Activated CD4-positive, alpha-beta T cell treated with anti-CD3 and anti-CD28 coated beads for 36 hours (primary cell): ENCODE measurements around the gene ME3. TPM values are rescaled to one million over a fixed set of nuclear protein-coding genes. Genes with fewer than 3 reads are reported as not detected.
"Not testable (repeated sequence)": the region's sequence is repeated elsewhere in the genome, so short reads cannot be mapped to it uniquely, and the experiment has no call there.

ENCODE experiments used
- ATAC-seq: fragments of 200-7000 bp; cut with Tn5 transposase; one replicate; pipeline ENCODE4 v1.10.0; 2021; ENCODE audit warnings: mild to moderate bottlenecking, moderate library complexity
- CTCF ChIA-PET: fragments of 350-600 bp; sonication (Branson Sonifier 250); formaldehyde crosslinking; loops from one replicate; lab custom pipeline; 2021; ENCODE audit warnings: antibody characterized with exemption; lab: Charles Lee
- POLR2A ChIA-PET: fragments of 350-600 bp; sonication (Branson Sonifier 250); formaldehyde crosslinking; loops from one replicate; lab custom pipeline; 2021; ENCODE audit warnings: antibody characterized with exemption, inconsistent platforms; lab: Charles Lee
- DNase-seq: peaks from one replicate; pipeline ENCODE4 v3.0.0-alpha.2; 2020
- H3K27ac Mint-ChIP-seq: one replicate; pipeline ENCODE4 v1.8.0; 2021; ENCODE audit warnings: mixed read lengths
- H3K27me3 Mint-ChIP-seq: one replicate; pipeline ENCODE4 v1.8.0; 2021; ENCODE audit warnings: mixed read lengths
- H3K36me3 Mint-ChIP-seq: one replicate; pipeline ENCODE4 v1.8.0; 2021; ENCODE audit warnings: low read depth, mixed read lengths
- H3K4me1 Mint-ChIP-seq: one replicate; pipeline ENCODE4 v1.8.0; 2021; ENCODE audit warnings: mixed read lengths
- H3K4me3 Mint-ChIP-seq: one replicate; pipeline ENCODE4 v1.8.0; 2021; ENCODE audit warnings: mild to moderate bottlenecking, moderate library complexity, mixed read lengths
- H3K9me3 Mint-ChIP-seq: one replicate; pipeline ENCODE4 v1.8.0; 2021; ENCODE audit warnings: low read depth, mixed read lengths
- intact Hi-C, 2 experiments: fragments of 100-400 bp; cut with DNase I in 1 of 2; cut with micrococcal nuclease in 1 of 2; formaldehyde crosslinking; loops; one replicate each; pipeline versions ENCODE4 v1.14.2 to v1.15.1; 2022 to 2024; cut with DNase I, micrococcal nuclease
- total RNA-seq, 2 experiments: library from RNA; stranded (reverse); gene quantifications; one replicate each; pipeline ENCODE4 v1.2.3, GENCODE V29; 2021

The ME3 gene
- total RNA-seq, 2 experiments from 2014 or later = 4.0 to 6.0 TPM

- no peaks in the 10 kb centered on the region for H3K4me1 Mint-ChIP-seq
- no peak overlapping the region for H3K4me3 Mint-ChIP-seq
- no peak for ATAC-seq
- no peaks in the 10 kb centered on the region for H3K27me3 Mint-ChIP-seq
- DNase-seq = no peak
- ChIA-PET POLR2A (no interaction called here), CTCF (interaction anchor here (0.6 to 0.8 kb wide), 2 partner anchors 33 to 172 kb away, joined by 3 read pairs; no protein-coding TSS in a partner anchor)
- H3K36me3 Mint-ChIP-seq = peaks cover 2% of the 10 kb centered on the region
- H3K27ac Mint-ChIP-seq = no peak overlapping the region
- intact Hi-C loops = no loop called here
- H3K9me3 Mint-ChIP-seq = no peaks in the 10 kb centered on the region
Observed at GRCh38 chr11:86574493-86575207, 97.8 kb downstream of the ME3 start.

GRCh38 chr11:86571273-86571948 lies 101.0 kb downstream of the ME3 start:
- H3K27ac Mint-ChIP-seq = no peak overlapping the region
- CTCF ChIA-PET = interaction anchor here (0.5 to 0.8 kb wide), 3 partner anchors 43 to 149 kb away, joined by 3 read pairs; no protein-coding TSS in a partner anchor

GRCh38 chr11:86570451-86570850 lies 102.0 kb downstream of the ME3 start:
- H3K36me3 Mint-ChIP-seq = peaks cover 2% of the 10 kb centered on the region
- CTCF ChIA-PET = interaction anchor here (0.7 to 1.6 kb wide), 3 partner anchors 15 to 107 kb away, joined by 3 to 4 read pairs (median 4); no protein-coding TSS in a partner anchor
- no peaks in the 10 kb centered on the region for H3K9me3 Mint-ChIP-seq
- H3K4me1 Mint-ChIP-seq = no peaks in the 10 kb centered on the region
- H3K27ac Mint-ChIP-seq = no peak overlapping the region
- intact Hi-C loops = no loop called here
- POLR2A ChIA-PET = no interaction called here
- H3K27me3 Mint-ChIP-seq = no peaks in the 10 kb centered on the region
- DNase-seq = no peak
- no peak overlapping the region for H3K4me3 Mint-ChIP-seq
- no peak for ATAC-seq

More at GRCh38 chr11:86571273-86571948, 101.0 kb downstream of the ME3 start:
- H3K9me3 Mint-ChIP-seq = no peaks in the 10 kb centered on the region
- POLR2A ChIA-PET = no interaction called here
- intact Hi-C loops = no loop called here
- H3K27me3 Mint-ChIP-seq = no peaks in the 10 kb centered on the region
- H3K36me3 Mint-ChIP-seq = peaks cover 2% of the 10 kb centered on the region
- DNase-seq (no peak), ATAC-seq (no peak)
- no peaks in the 10 kb centered on the region for H3K4me1 Mint-ChIP-seq
- H3K4me3 Mint-ChIP-seq = no peak overlapping the region

- no peaks in the 10 kb centered on the region for H3K27me3 Mint-ChIP-seq
- DNase-seq = no peak
- intact Hi-C loops = no loop called here
- H3K4me1 Mint-ChIP-seq = no peaks in the 10 kb centered on the region
- CTCF ChIA-PET = interaction anchor here (0.7 to 1.6 kb wide), 3 partner anchors 15 to 108 kb away, joined by 3 to 4 read pairs (median 4); no protein-coding TSS in a partner anchor
- H3K4me3 Mint-ChIP-seq = no peak overlapping the region
- POLR2A ChIA-PET = no interaction called here
- H3K36me3 Mint-ChIP-seq = peaks cover 2% of the 10 kb centered on the region
- no peak for ATAC-seq
- H3K9me3 Mint-ChIP-seq = no peaks in the 10 kb centered on the region
- no peak overlapping the region for H3K27ac Mint-ChIP-seq
Observed at GRCh38 chr11:86570020-86570419, 102.4 kb downstream of the ME3 start.

- ATAC-seq = no peak
- DNase-seq = no peak
- CTCF ChIA-PET = interaction anchor here (0.7 to 1.6 kb wide), 3 partner anchors 36 to 51 kb away, joined by 3 to 4 read pairs (median 3); no protein-coding TSS in a partner anchor
- Mint-ChIP-seq H3K4me1 (no peaks in the 10 kb centered on the region), H3K36me3 (peaks cover 2% of the 10 kb centered on the region), H3K4me3 (no peak overlapping the region), H3K27ac (no peak overlapping the region), H3K9me3 (no peaks in the 10 kb centered on the region), H3K27me3 (no peaks in the 10 kb centered on the region)
- intact Hi-C loops = no loop called here
- POLR2A ChIA-PET = no interaction called here
Observed at GRCh38 chr11:86569109-86569508, 103.3 kb downstream of the ME3 start.

- H3K27ac Mint-ChIP-seq = no peak overlapping the region
- H3K4me3 Mint-ChIP-seq = no peak overlapping the region
- H3K36me3 Mint-ChIP-seq = no peaks in the 10 kb centered on the region
- CTCF ChIA-PET = no interaction called here
- POLR2A ChIA-PET = no interaction called here
- ATAC-seq = no peak
- intact Hi-C loops = no loop called here
- no peaks in the 10 kb centered on the region for H3K27me3 Mint-ChIP-seq
- DNase-seq = no peak
- H3K4me1 Mint-ChIP-seq = no peaks in the 10 kb centered on the region
- H3K9me3 Mint-ChIP-seq = peaks cover 2% of the 10 kb centered on the region
Observed at GRCh38 chr11:86565801-86566312, 106.6 kb downstream of the ME3 start.

- ChIA-PET POLR2A (no interaction called here), CTCF (no interaction called here)
- Mint-ChIP-seq H3K4me1 (no peaks in the 10 kb centered on the region), H3K9me3 (peaks cover 3% of the 10 kb centered on the region), H3K27me3 (no peaks in the 10 kb centered on the region), H3K4me3 (no peak overlapping the region), H3K36me3 (no peaks in the 10 kb centered on the region), H3K27ac (no peak overlapping the region)
- DNase-seq (no peak), ATAC-seq (no peak)
- intact Hi-C loops = no loop called here
Observed at GRCh38 chr11:86565388-86565787, 107.0 kb downstream of the ME3 start.

- H3K4me1 Mint-ChIP-seq, H3K27ac Mint-ChIP-seq, CTCF ChIA-PET, DNase-seq, POLR2A ChIA-PET, H3K36me3 Mint-ChIP-seq, intact Hi-C loops, ATAC-seq, H3K4me3 Mint-ChIP-seq, H3K9me3 Mint-ChIP-seq, H3K27me3 Mint-ChIP-seq: not testable (repeated sequence)
Observed at GRCh38 chr11:86562842-86563241, 109.6 kb downstream of the ME3 start.

GRCh38 chr11:86559311-86559945 lies 113.0 kb downstream of the ME3 start:
- Mint-ChIP-seq H3K4me3 (no peak overlapping the region), H3K4me1 (no peaks in the 10 kb centered on the region), H3K9me3 (peaks cover 6% of the 10 kb centered on the region), H3K27me3 (no peaks in the 10 kb centered on the region), H3K27ac (no peak overlapping the region), H3K36me3 (peaks cover 2% of the 10 kb centered on the region)
- DNase-seq (no peak), ATAC-seq (no peak)
- intact Hi-C loops = no loop called here
- ChIA-PET POLR2A (no interaction called here), CTCF (no interaction called here)

GRCh38 chr11:86558841-86559240 lies 113.6 kb downstream of the ME3 start:
- no peak for ATAC-seq
- intact Hi-C loops = no loop called here
- no peaks in the 10 kb centered on the region for H3K4me1 Mint-ChIP-seq
- no peaks in the 10 kb centered on the region for H3K27me3 Mint-ChIP-seq
- no peak overlapping the region for H3K4me3 Mint-ChIP-seq
- DNase-seq = no peak
- ChIA-PET POLR2A (no interaction called here), CTCF (interaction anchor here (0.7 kb wide), 1 partner anchor 102 kb away, joined by 3 read pairs; no protein-coding TSS in a partner anchor)
- H3K27ac Mint-ChIP-seq = no peak overlapping the region
- H3K36me3 Mint-ChIP-seq = peaks cover 2% of the 10 kb centered on the region
- peaks cover 6% of the 10 kb centered on the region for H3K9me3 Mint-ChIP-seq

GRCh38 chr11:86558207-86558606 lies 114.2 kb downstream of the ME3 start:
- no peaks in the 10 kb centered on the region for H3K4me1 Mint-ChIP-seq
- peaks cover 6% of the 10 kb centered on the region for H3K9me3 Mint-ChIP-seq
- CTCF ChIA-PET = interaction anchor here (0.6 to 1.4 kb wide), 3 partner anchors 50 to 102 kb away, joined by 3 to 5 read pairs (median 3); no protein-coding TSS in a partner anchor
- no peak overlapping the region for H3K4me3 Mint-ChIP-seq
- H3K27ac Mint-ChIP-seq = no peak overlapping the region
- ATAC-seq (no peak), DNase-seq (no peak)
- POLR2A ChIA-PET = no interaction called here
- peaks cover 2% of the 10 kb centered on the region for H3K36me3 Mint-ChIP-seq
- intact Hi-C loops = no loop called here
- no peaks in the 10 kb centered on the region for H3K27me3 Mint-ChIP-seq
